GM12878 (cell line): ENCODE results near the gene DRD1. TPM values are rescaled to one million over a fixed set of nuclear protein-coding genes. Genes with fewer than 3 reads are reported as not detected.

Source experiments
- ATAC-seq: fragments of 200-7000 bp; cut with Tn5 transposase; 3 replicates; pipeline ENCODE4 v1.9.1; 2020; ENCODE audit warnings: mild to moderate bottlenecking, moderate library complexity
- BruUV-seq: library from RNA; stranded (reverse); fragments of 400-500 nt; replicated peaks from 2 replicates; lab custom pipeline; 2021; lab: Mats Ljungman, UMichigan
- CTCF ChIA-PET: fragments of 300-600 bp; sonication (Branson Sonifier 250); formaldehyde crosslinking; extraction: SDS; loops from one replicate; lab custom pipeline; 2021; ENCODE audit warnings: inconsistent platforms; lab: Yijun Ruan, JAX
- POLR2A ChIA-PET: fragments of 350-600 bp; formaldehyde crosslinking; extraction: SDS; loops from one replicate; lab custom pipeline; 2021; ENCODE audit warnings: inconsistent platforms; lab: Charles Lee
- RAD21 ChIA-PET: fragments of 300-600 bp; sonication (Branson Sonifier 250); formaldehyde crosslinking; loops from one replicate; lab custom pipeline; 2023; ENCODE audit warnings: antibody characterized with exemption; ENCODE audit not compliant: unreplicated experiment; lab: Charles Lee
- SMC1A ChIA-PET: fragments of 300-600 bp; sonication (Branson Sonifier 250); formaldehyde crosslinking; loops from one replicate; lab custom pipeline; 2023; ENCODE audit not compliant: unreplicated experiment, uncharacterized antibody; lab: Charles Lee
- DNase-seq: peaks from one replicate; pipeline ENCODE4 v3.0.0-alpha.2; 2011; ENCODE audit warnings: low read depth, low spot score
- FAIRE-seq: peaks from 3 replicates; lab custom pipeline; 2011; peaks lifted over from hg19 to GRCh38; lab: Jason Lieb, UNC
- H2AFZ ChIP-seq: 2 replicates; pipeline ENCODE4 v1.6.0; 2011; ENCODE audit warnings: low read depth, low read length, control low read depth; ENCODE audit not compliant: control insufficient read depth
- H3K27ac ChIP-seq: 2 replicates; pipeline ENCODE4 v1.5.1; 2011; ENCODE audit warnings: control low read depth; ENCODE audit not compliant: control insufficient read depth, insufficient read depth
- H3K27me3 ChIP-seq, 2 experiments: replicated peaks in 1 of 2; 2 replicates each; pipeline versions ENCODE4 v1.6.0 to v1.6.1; 2011; ENCODE audit warnings: low read length in 1 of 2; ENCODE audit not compliant: control insufficient read depth in 2 of 2, insufficient read depth in 2 of 2
- H3K36me3 ChIP-seq, 2 experiments: 2 replicates each; pipeline ENCODE4 v1.5.1; 2011; ENCODE audit warnings: low read length in 1 of 2; ENCODE audit not compliant: control insufficient read depth in 2 of 2, insufficient read depth in 2 of 2
- H3K4me1 ChIP-seq: 2 replicates; pipeline ENCODE4 v1.6.1; 2011; ENCODE audit warnings: mild to moderate bottlenecking, low read length, moderate library complexity, mixed read lengths; ENCODE audit not compliant: control insufficient read depth, insufficient read depth
- H3K4me2 ChIP-seq: 2 replicates; pipeline ENCODE4 v1.6.0; 2011; ENCODE audit warnings: control low read depth; ENCODE audit not compliant: control insufficient read depth, insufficient read depth
- H3K4me3 ChIP-seq: fragments of 200-600 bp; sonication (generic); 2 replicates; pipeline ENCODE4 v1.5.1; 2016
- H3K79me2 ChIP-seq: 2 replicates; pipeline ENCODE4 v1.6.0; 2011; ENCODE audit warnings: low read length; ENCODE audit not compliant: control insufficient read depth, insufficient read depth
- H3K9ac ChIP-seq: 2 replicates; pipeline ENCODE4 v1.8.0; 2011; ENCODE audit warnings: low read length, control low read depth, mixed read lengths; ENCODE audit not compliant: control insufficient read depth, insufficient read depth
- H3K9me3 ChIP-seq: replicated peaks from 3 replicates; pipeline ENCODE4 v1.5.1; 2011; ENCODE audit warnings: mild to moderate bottlenecking, low read length; ENCODE audit not compliant: control insufficient read depth, insufficient read depth
- H4K20me1 ChIP-seq: 2 replicates; pipeline ENCODE4 v1.6.0; 2011; ENCODE audit not compliant: control insufficient read depth, insufficient read depth
- CBFB ChIP-seq: IDR thresholded peaks from 2 replicates; pipeline ENCODE4 v1.6.1; 2016; ENCODE audit warnings: antibody characterized with exemption, low read depth
- EED ChIP-seq: sonication (generic); IDR thresholded peaks from 2 replicates; pipeline ENCODE4 v1.6.1; 2016; ENCODE audit warnings: antibody characterized with exemption, low read depth
- ESRRA ChIP-seq: IDR thresholded peaks from 2 replicates; pipeline ENCODE4 v1.6.1; 2012; ENCODE audit warnings: mild to moderate bottlenecking, low read length, improper control_type of control experiment
- ETV6 ChIP-seq, 2 experiments: fragments of 450-650 bp in 1 of 2; IDR thresholded peaks in 1 of 2; conservative IDR thresholded peaks in 1 of 2; 2 replicates each; pipeline ENCODE4 v1.6.1; 2014; ENCODE audit warnings: antibody characterized with exemption in 1 of 2, borderline replicate concordance in 1 of 2, low read depth in 1 of 2, mild to moderate bottlenecking in 1 of 2, moderate library complexity in 1 of 2
- HDAC6 ChIP-seq: fragments of 200-600 bp; sonication (generic); IDR thresholded peaks from one replicate; pipeline ENCODE4 v1.8.0; 2017; ENCODE audit warnings: antibody characterized with exemption; ENCODE audit not compliant: unreplicated experiment
- NFXL1 ChIP-seq: fragments of 450-650 bp; IDR thresholded peaks from 2 replicates; pipeline ENCODE4 v1.6.1; 2017; ENCODE audit warnings: antibody characterized with exemption, mild to moderate bottlenecking, borderline replicate concordance
- POLR2A ChIP-seq: IDR thresholded peaks from 2 replicates; pipeline ENCODE4 v1.6.1; 2011; ENCODE audit warnings: low read depth, mild to moderate bottlenecking, low read length
- RFX5 ChIP-seq: IDR thresholded peaks from 2 replicates; pipeline ENCODE4 v1.6.1; 2011; ENCODE audit warnings: low read depth, low read length, improper control_type of control experiment
- SP1 ChIP-seq: IDR thresholded peaks from one replicate; pipeline ENCODE4 v1.6.1; 2011; ENCODE audit warnings: low read depth, low read length
- WGBS: methylation state at CpG from one replicate; pipeline ENCODE4 v1.1.6; 2016; ENCODE audit warnings: low lambda C conversion rate; ENCODE audit not compliant: insufficient replicate concordance, insufficient coverage; ENCODE audit errors: missing lambda C conversion rate; 5-methylcytosine and 5-hydroxymethylcytosine counted together
- in situ Hi-C: fragments of 300-500 bp; cut with MboI; formaldehyde crosslinking; loops from 9 replicates; pipeline ENCODE4 v1.14.3; 2018; ENCODE audit warnings: mixed read lengths
- intact Hi-C: fragments of 100-400 bp; cut with micrococcal nuclease; formaldehyde crosslinking; loops from one replicate; pipeline ENCODE4 v1.14.2; 2022; ENCODE audit not compliant: unreplicated experiment
- polyA plus RNA-seq, 11 experiments: library from polyadenylated mRNA; depleted of rRNA in 4 of 11; unstranded in 6 of 11; stranded (reverse) in 5 of 11; fragments of >200 nt; fragmentation: Nextera tagmentation in 4 of 11; fragmentation: Illumina TruSeq in 1 of 11; extraction: Ambion mirVana in 4 of 11; extraction: Trizol in 1 of 11; gene quantifications; 1 replicate in 1 of 11; 2 replicates in 10 of 11; pipeline versions ENCODE4 v1.2.1 to v1.2.3, GENCODE V29; 2011 to 2016; ENCODE audit warnings: inconsistent platforms in 2 of 11, missing spikeins in 2 of 11, low read depth in 1 of 11
- total RNA-seq, 4 experiments: library from RNA; depleted of rRNA in 3 of 4; stranded (reverse); fragments of >200 nt in 3 of 4; fragmentation: Illumina TruSeq in 1 of 4; extraction: Trizol in 1 of 4; gene quantifications; 2 replicates each; pipeline versions ENCODE4 v1.2.1 to v1.2.3, GENCODE V29; 2013 to 2021
- TF ChIP-seq, protein P1 (sequence below): fragments of 450-650 bp; IDR thresholded peaks from 2 replicates; pipeline ENCODE4 v1.6.1; 2016; ENCODE audit warnings: mild to moderate bottlenecking
- TF ChIP-seq, protein P2 (sequence below): IDR thresholded peaks from 2 replicates; pipeline ENCODE4 v1.6.1; 2011; ENCODE audit warnings: borderline replicate concordance, low read depth, mild to moderate bottlenecking, moderate library complexity, low read length; ENCODE audit not compliant: insufficient read depth, poor library complexity, severe bottlenecking
- TF ChIP-seq, protein P3 (sequence below): IDR thresholded peaks from 2 replicates; pipeline ENCODE4 v1.6.1; 2011; ENCODE audit warnings: low read depth, low read length, improper control_type of control experiment, borderline replicate concordance
- TF ChIP-seq, protein P4 (sequence below): fragments of 450-650 bp; conservative IDR thresholded peaks from 2 replicates; pipeline ENCODE4 v1.6.1; 2017; ENCODE audit warnings: mild to moderate bottlenecking, moderate library complexity

Gene DRD1
- total and polyA plus RNA-seq, 10 of the 15 experiments (the other 5 are each of a cell fraction or from before 2014, with no cell fraction given) = not detected

DNA sequence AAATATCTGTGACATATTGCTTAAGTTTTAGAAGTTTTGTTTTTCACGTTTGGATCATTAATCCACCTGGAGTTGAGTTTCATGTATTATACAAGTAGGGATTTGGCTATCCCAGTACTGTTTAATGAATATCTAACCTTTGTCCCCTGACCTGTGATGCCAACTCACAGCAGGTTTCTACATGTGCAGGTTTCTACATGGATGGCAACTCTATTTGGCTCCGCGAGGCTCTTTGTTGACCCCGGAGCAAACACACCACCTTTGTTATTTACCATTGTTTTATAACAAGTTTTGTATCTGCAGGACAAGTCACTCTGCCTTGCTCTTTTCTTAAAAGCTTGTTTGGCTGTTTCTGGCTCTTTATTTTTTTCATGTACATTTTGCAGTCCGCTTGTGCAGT is 33.5 kb upstream of the DRD1 start:
- intact Hi-C loops = no loop called here
- Histone ChIP-seq H3K4me3 (no peak overlapping the region), H4K20me1 (no peaks in the 10 kb centered on the region; the same call in 1 of the 2 replicates), H3K4me2 (no peak overlapping the region), H2AFZ (no peak overlapping the region), H3K36me3 (no peaks in the 10 kb centered on the region), H3K9ac (no peak overlapping the region), H3K9me3 (no peaks in the 10 kb centered on the region), H3K4me1 (no peaks in the 10 kb centered on the region), H3K27ac (no peak overlapping the region), H3K27me3 (0 out of 4 replicates have a peak, but pooled peaks cover 0 to 2% of the 10 kb centered on the region in 2 experiments), H3K79me2 (peaks cover 36% of the 10 kb centered on the region)
- TF ChIP-seq EED (no peak), RFX5 (no peak), HDAC6 (no peak), NFXL1 (no peak), ETV6 (conservative IDR thresholded peaks at IDR 0.05 in 1 of 2, IDR thresholded peaks at IDR 0.05 in 1 of 2; ENCODE audit: borderline replicate concordance in 1 of 2, low read depth in 1 of 2) (no peak), ESRRA (no peak), SP1 (no peak), CBFB (no peak), POLR2A (no peak)
- TF ChIP-seq, protein P1, sequence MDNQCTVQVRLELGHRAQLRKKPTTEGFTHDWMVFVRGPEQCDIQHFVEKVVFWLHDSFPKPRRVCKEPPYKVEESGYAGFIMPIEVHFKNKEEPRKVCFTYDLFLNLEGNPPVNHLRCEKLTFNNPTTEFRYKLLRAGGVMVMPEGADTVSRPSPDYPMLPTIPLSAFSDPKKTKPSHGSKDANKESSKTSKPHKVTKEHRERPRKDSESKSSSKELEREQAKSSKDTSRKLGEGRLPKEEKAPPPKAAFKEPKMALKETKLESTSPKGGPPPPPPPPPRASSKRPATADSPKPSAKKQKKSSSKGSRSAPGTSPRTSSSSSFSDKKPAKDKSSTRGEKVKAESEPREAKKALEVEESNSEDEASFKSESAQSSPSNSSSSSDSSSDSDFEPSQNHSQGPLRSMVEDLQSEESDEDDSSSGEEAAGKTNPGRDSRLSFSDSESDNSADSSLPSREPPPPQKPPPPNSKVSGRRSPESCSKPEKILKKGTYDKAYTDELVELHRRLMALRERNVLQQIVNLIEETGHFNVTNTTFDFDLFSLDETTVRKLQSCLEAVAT = no peak
- TF ChIP-seq, protein P2, sequence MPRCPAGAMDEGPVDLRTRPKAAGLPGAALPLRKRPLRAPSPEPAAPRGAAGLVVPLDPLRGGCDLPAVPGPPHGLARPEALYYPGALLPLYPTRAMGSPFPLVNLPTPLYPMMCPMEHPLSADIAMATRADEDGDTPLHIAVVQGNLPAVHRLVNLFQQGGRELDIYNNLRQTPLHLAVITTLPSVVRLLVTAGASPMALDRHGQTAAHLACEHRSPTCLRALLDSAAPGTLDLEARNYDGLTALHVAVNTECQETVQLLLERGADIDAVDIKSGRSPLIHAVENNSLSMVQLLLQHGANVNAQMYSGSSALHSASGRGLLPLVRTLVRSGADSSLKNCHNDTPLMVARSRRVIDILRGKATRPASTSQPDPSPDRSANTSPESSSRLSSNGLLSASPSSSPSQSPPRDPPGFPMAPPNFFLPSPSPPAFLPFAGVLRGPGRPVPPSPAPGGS = no peak
- TF ChIP-seq, protein P3, sequence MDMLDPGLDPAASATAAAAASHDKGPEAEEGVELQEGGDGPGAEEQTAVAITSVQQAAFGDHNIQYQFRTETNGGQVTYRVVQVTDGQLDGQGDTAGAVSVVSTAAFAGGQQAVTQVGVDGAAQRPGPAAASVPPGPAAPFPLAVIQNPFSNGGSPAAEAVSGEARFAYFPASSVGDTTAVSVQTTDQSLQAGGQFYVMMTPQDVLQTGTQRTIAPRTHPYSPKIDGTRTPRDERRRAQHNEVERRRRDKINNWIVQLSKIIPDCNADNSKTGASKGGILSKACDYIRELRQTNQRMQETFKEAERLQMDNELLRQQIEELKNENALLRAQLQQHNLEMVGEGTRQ = no peak
- TF ChIP-seq, protein P4, sequence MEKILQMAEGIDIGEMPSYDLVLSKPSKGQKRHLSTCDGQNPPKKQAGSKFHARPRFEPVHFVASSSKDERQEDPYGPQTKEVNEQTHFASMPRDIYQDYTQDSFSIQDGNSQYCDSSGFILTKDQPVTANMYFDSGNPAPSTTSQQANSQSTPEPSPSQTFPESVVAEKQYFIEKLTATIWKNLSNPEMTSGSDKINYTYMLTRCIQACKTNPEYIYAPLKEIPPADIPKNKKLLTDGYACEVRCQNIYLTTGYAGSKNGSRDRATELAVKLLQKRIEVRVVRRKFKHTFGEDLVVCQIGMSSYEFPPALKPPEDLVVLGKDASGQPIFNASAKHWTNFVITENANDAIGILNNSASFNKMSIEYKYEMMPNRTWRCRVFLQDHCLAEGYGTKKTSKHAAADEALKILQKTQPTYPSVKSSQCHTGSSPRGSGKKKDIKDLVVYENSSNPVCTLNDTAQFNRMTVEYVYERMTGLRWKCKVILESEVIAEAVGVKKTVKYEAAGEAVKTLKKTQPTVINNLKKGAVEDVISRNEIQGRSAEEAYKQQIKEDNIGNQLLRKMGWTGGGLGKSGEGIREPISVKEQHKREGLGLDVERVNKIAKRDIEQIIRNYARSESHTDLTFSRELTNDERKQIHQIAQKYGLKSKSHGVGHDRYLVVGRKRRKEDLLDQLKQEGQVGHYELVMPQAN = no peak
- in situ Hi-C loops = no loop called here
- RAD21 ChIA-PET = no interaction called here
- no peak for ATAC-seq
- CTCF ChIA-PET = interaction anchor here (4.6 kb wide), 1 partner anchor 13 kb away, joined by 24 read pairs; no protein-coding TSS in a partner anchor
- FAIRE-seq = no peak
- 63% methylated on average over 5 of the region's 5 CpGs for WGBS
- SMC1A ChIA-PET = no interaction called here
- no peak for DNase-seq
- BruUV-seq = no TSS peak
- POLR2A ChIA-PET = no interaction called here
